ENCODE results near the gene VWF.
"Not testable (repeated sequence)": the region's sequence is repeated elsewhere in the genome, so short reads cannot be mapped to it uniquely, and the experiment has no call there.

Gene VWF

GRCh38 chr12:6034596-6034995 lies 89.9 kb downstream of the VWF start:
- DNase-seq (ENCODE audit: low spot score), result no peak
- POLR2A ChIA-PET (ENCODE audit: low non-redundant PET), result no interaction called here
- CTCF ChIA-PET, result interaction anchor here (0.6 kb wide), 1 partner anchor 581 kb away, joined by 3 read pairs; no protein-coding TSS in a partner anchor
- TF ChIP-seq CTCF (conservative IDR thresholded peaks at IDR 0.05; ENCODE audit: low read depth), result no peak
- H3K27ac ChIP-seq, result no peak overlapping the region

- ChIA-PET CTCF (interaction anchor here (1.8 kb wide), 1 partner anchor 45 kb away, joined by 13 read pairs; no protein-coding TSS in a partner anchor), POLR2A (ENCODE audit: low non-redundant PET) (interaction anchor here (0.6 kb wide), 1 partner anchor 21 kb away, joined by 4 read pairs; no protein-coding TSS in a partner anchor)
- no peak for TF ChIP-seq CTCF (conservative IDR thresholded peaks at IDR 0.05; ENCODE audit: low read depth)
- no peak overlapping the region for H3K27ac ChIP-seq
- no peak for DNase-seq (ENCODE audit: low spot score)
Observed at GRCh38 chr12:6033546-6033945, 90.9 kb downstream of the VWF start.

GRCh38 chr12:6032726-6033125 lies 91.7 kb downstream of the VWF start:
- ChIA-PET CTCF (interaction anchor here (1.8 kb wide), 1 partner anchor 44 kb away, joined by 13 read pairs; no protein-coding TSS in a partner anchor), POLR2A (ENCODE audit: low non-redundant PET) (no interaction called here)
- no peak overlapping the region for H3K27ac ChIP-seq
- no peak for TF ChIP-seq CTCF (conservative IDR thresholded peaks at IDR 0.05; ENCODE audit: low read depth)
- DNase-seq (ENCODE audit: low spot score), result no peak

GRCh38 chr12:6031001-6031400 lies 93.5 kb downstream of the VWF start:
- no peak for TF ChIP-seq CTCF (conservative IDR thresholded peaks at IDR 0.05; ENCODE audit: low read depth)
- CTCF ChIA-PET, result no interaction called here
- no peak overlapping the region for H3K27ac ChIP-seq
- no peak for DNase-seq (ENCODE audit: low spot score)
- POLR2A ChIA-PET (ENCODE audit: low non-redundant PET), result no interaction called here

GRCh38 chr12:6030081-6030480 lies 94.4 kb downstream of the VWF start:
- CTCF ChIA-PET, result no interaction called here
- DNase-seq (ENCODE audit: low spot score), result no peak
- no peak for TF ChIP-seq CTCF (conservative IDR thresholded peaks at IDR 0.05; ENCODE audit: low read depth)
- POLR2A ChIA-PET (ENCODE audit: low non-redundant PET), result no interaction called here
- H3K27ac ChIP-seq, result no peak overlapping the region

GRCh38 chr12:6029401-6029800 lies 95.1 kb downstream of the VWF start:
- CTCF ChIA-PET, result no interaction called here
- TF ChIP-seq CTCF (conservative IDR thresholded peaks at IDR 0.05; ENCODE audit: low read depth), result no peak
- no peak overlapping the region for H3K27ac ChIP-seq
- POLR2A ChIA-PET (ENCODE audit: low non-redundant PET), result no interaction called here
- DNase-seq (ENCODE audit: low spot score), result no peak

GRCh38 chr12:6026998-6027397 lies 97.5 kb downstream of the VWF start:
- H3K27ac ChIP-seq, result no peak overlapping the region
- POLR2A ChIA-PET (ENCODE audit: low non-redundant PET), result no interaction called here
- CTCF ChIA-PET, result interaction anchor here (0.9 kb wide), 1 partner anchor 39 kb away, joined by 4 read pairs; no protein-coding TSS in a partner anchor
- no peak for TF ChIP-seq CTCF (conservative IDR thresholded peaks at IDR 0.05; ENCODE audit: low read depth)
- DNase-seq (ENCODE audit: low spot score), result no peak

GRCh38 chr12:6025703-6026298 lies 98.7 kb downstream of the VWF start:
- DNase-seq (ENCODE audit: low spot score); H3K27ac ChIP-seq; POLR2A ChIA-PET (ENCODE audit: low non-redundant PET): not testable (repeated sequence)
- CTCF ChIA-PET, result interaction anchor here (1.0 kb wide), 1 partner anchor 38 kb away, joined by 4 read pairs; no protein-coding TSS in a partner anchor

- H3K27ac ChIP-seq; DNase-seq (ENCODE audit: low spot score); POLR2A ChIA-PET (ENCODE audit: low non-redundant PET); CTCF ChIA-PET: not testable (repeated sequence)
Observed at GRCh38 chr12:6024066-6024465, 100.4 kb downstream of the VWF start.

All from RWPE1 (cell line).